Parathyroid adenoma (tissue), 2 donors: ENCODE measurements around the gene LRP1B.

Source experiments
- H2AFZ ChIP-seq: fragments of 300-600 bp; sonication (generic); one replicate; pipeline ENCODE4 v1.7.0; 2017; ENCODE audit warnings: antibody characterized with exemption, mild to moderate bottlenecking
- H3K27ac ChIP-seq: fragments of 300-600 bp; sonication (generic); one replicate; pipeline ENCODE4 v1.7.0; 2017
- H3K27me3 ChIP-seq: fragments of 300-600 bp; sonication (generic); one replicate; pipeline ENCODE4 v1.7.0; 2017; ENCODE audit warnings: low read length; ENCODE audit not compliant: control insufficient read depth, insufficient read depth
- H3K36me3 ChIP-seq: fragments of 300-600 bp; sonication (generic); one replicate; pipeline ENCODE4 v1.7.0; 2017; ENCODE audit warnings: low read length; ENCODE audit not compliant: control insufficient read depth, insufficient read depth
- H3K4me1 ChIP-seq: fragments of 300-600 bp; sonication (generic); one replicate; pipeline ENCODE4 v1.7.0; 2017; ENCODE audit warnings: control low read depth
- H3K4me2 ChIP-seq: fragments of 300-600 bp; sonication (generic); one replicate; pipeline ENCODE4 v1.7.0; 2017; ENCODE audit warnings: low read length
- H3K4me3 ChIP-seq: fragments of 300-600 bp; sonication (generic); one replicate; pipeline ENCODE4 v1.7.0; 2017; ENCODE audit warnings: low read depth, low read length
- H3K79me2 ChIP-seq: fragments of 300-600 bp; sonication (generic); one replicate; pipeline ENCODE4 v1.7.0; 2017; ENCODE audit warnings: control low read depth
- H3K9ac ChIP-seq: fragments of 300-600 bp; sonication (generic); one replicate; pipeline ENCODE4 v1.7.0; 2017; ENCODE audit warnings: mild to moderate bottlenecking
- H3K9me3 ChIP-seq: fragments of 300-600 bp; sonication (generic); one replicate; pipeline ENCODE4 v1.7.0; 2017; ENCODE audit warnings: low read length; ENCODE audit not compliant: control insufficient read depth
- CTCF ChIP-seq: fragments of 300-600 bp; sonication (generic); IDR thresholded peaks from one replicate; pipeline ENCODE4 v1.7.0; 2017; ENCODE audit warnings: antibody characterized with exemption, mild to moderate bottlenecking
- donor health status: primary hyperparathyroidism.

The LRP1B gene

GRCh38 chr2:140338795-140339194 lies 1792.0 kb downstream of the LRP1B start:
- no peaks in the 10 kb centered on the region for H3K36me3 ChIP-seq
- no peaks in the 10 kb centered on the region for H3K9me3 ChIP-seq
- H3K9ac ChIP-seq = no peak overlapping the region
- no peak overlapping the region for H3K27ac ChIP-seq
- no peak for TF ChIP-seq CTCF
- H2AFZ ChIP-seq = no peak overlapping the region
- no peaks in the 10 kb centered on the region for H3K4me1 ChIP-seq
- H3K4me3 ChIP-seq = no peak overlapping the region
- H3K27me3 ChIP-seq = no peaks in the 10 kb centered on the region
- no peaks in the 10 kb centered on the region for H3K79me2 ChIP-seq
- no peak overlapping the region for H3K4me2 ChIP-seq

- Histone ChIP-seq H3K27me3 (no peaks in the 10 kb centered on the region), H3K4me2 (no peak overlapping the region), H3K9ac (no peak overlapping the region), H3K27ac (no peak overlapping the region), H3K79me2 (no peaks in the 10 kb centered on the region), H2AFZ (no peak overlapping the region), H3K4me3 (no peak overlapping the region), H3K36me3 (no peaks in the 10 kb centered on the region), H3K9me3 (no peaks in the 10 kb centered on the region), H3K4me1 (no peaks in the 10 kb centered on the region)
- no peak for TF ChIP-seq CTCF
Measured at GRCh38 chr2:140337061-140337460, 1793.8 kb downstream of the LRP1B start.

DNA sequence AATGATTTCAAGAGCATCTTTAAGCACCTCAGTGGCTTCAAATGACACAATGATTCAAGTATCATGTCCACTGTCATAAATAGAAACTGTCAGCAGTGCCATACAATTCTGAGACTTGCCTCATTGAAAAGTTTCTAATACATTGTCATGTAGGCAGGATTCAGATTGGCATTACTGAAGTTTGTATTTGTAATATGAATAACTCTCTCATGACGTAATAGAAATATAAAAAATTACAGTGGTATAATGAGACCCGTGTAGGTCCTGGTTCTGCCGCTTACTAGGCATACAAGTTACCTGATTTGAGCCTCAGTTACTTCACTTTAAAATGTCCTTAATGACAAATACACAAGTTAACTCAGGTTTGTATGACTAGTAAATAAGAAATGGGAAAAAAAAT lies 1814.5 kb downstream of the LRP1B start:
- TF ChIP-seq CTCF = no peak
- Histone ChIP-seq H2AFZ (no peak overlapping the region), H3K79me2 (no peaks in the 10 kb centered on the region), H3K36me3 (no peaks in the 10 kb centered on the region), H3K9me3 (no peaks in the 10 kb centered on the region), H3K4me2 (no peak overlapping the region), H3K4me1 (no peaks in the 10 kb centered on the region), H3K9ac (no peak overlapping the region), H3K27ac (no peak overlapping the region), H3K27me3 (no peaks in the 10 kb centered on the region), H3K4me3 (no peak overlapping the region)

GRCh38 chr2:140311905-140312304 lies 1818.9 kb downstream of the LRP1B start:
- Histone ChIP-seq H3K27ac (no peak overlapping the region), H3K36me3 (no peaks in the 10 kb centered on the region), H3K9ac (no peak overlapping the region), H3K4me3 (no peak overlapping the region), H3K9me3 (no peaks in the 10 kb centered on the region), H3K4me2 (no peak overlapping the region), H3K4me1 (no peaks in the 10 kb centered on the region), H3K27me3 (no peaks in the 10 kb centered on the region), H3K79me2 (no peaks in the 10 kb centered on the region), H2AFZ (no peak overlapping the region)
- TF ChIP-seq CTCF = no peak

DNA sequence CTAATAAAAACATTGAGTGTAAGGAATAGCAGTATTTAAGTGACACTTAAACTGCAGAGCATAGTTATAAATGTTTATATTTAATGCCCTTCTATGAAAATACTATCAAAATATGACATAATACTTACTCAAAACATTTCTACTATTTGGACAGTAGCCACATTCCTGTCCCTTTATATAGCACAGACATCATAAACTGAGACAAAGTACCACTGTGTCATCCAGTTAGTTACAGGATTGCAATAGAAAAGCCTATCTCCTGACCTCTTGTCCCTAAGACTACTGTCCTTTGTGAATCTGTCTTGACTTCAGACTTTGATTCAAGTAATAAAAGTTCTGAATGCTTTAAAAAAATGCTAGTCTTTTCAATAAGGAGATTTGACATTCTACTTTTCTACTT lies 1822.1 kb downstream of the LRP1B start:
- Histone ChIP-seq H3K9ac (no peak overlapping the region), H3K27ac (no peak overlapping the region), H3K4me2 (no peak overlapping the region), H3K79me2 (no peaks in the 10 kb centered on the region), H3K36me3 (no peaks in the 10 kb centered on the region), H3K4me1 (no peaks in the 10 kb centered on the region), H3K9me3 (no peaks in the 10 kb centered on the region), H2AFZ (no peak overlapping the region), H3K4me3 (no peak overlapping the region), H3K27me3 (no peaks in the 10 kb centered on the region)
- no peak for TF ChIP-seq CTCF
